BE2C (cell line): Measurements from ENCODE around the gene MRPL50. TPM values are rescaled to one million over a fixed set of nuclear protein-coding genes. Genes with fewer than 3 reads are reported as not detected.

ENCODE experiments used
- DNase-seq: peaks from one replicate; pipeline ENCODE4 v3.0.0-alpha.2; 2020
- H3K27me3 ChIP-seq: fragments of 250-450 bp; sonication (Bioruptor Pico); 2 replicates; pipeline ENCODE4 v1.5.1; 2020; ENCODE audit warnings: mild to moderate bottlenecking
- H3K36me3 ChIP-seq: fragments of 250-450 bp; sonication (Bioruptor Pico); 2 replicates; pipeline ENCODE4 v1.5.1; 2020; ENCODE audit warnings: mild to moderate bottlenecking
- H3K4me1 ChIP-seq: fragments of 250-450 bp; sonication (Bioruptor Pico); 2 replicates; pipeline ENCODE4 v1.5.1; 2020
- H3K4me3 ChIP-seq: 2 replicates; pipeline ENCODE4 v1.5.1; 2011; ENCODE audit warnings: low read depth, low read length
- H3K9me3 ChIP-seq: fragments of 250-450 bp; sonication (Bioruptor Pico); 2 replicates; pipeline ENCODE4 v1.5.1; 2020
- CTCF ChIP-seq: IDR thresholded peaks from 2 replicates; pipeline ENCODE4 v1.5.1; 2012; ENCODE audit warnings: mild to moderate bottlenecking, low read depth, low read length
- polyA plus RNA-seq: library from polyadenylated mRNA; unstranded; fragments of >200 nt; gene quantifications from one replicate; pipeline ENCODE4 v1.2.1, GENCODE V29; 2012; ENCODE audit warnings: low read depth, missing spikeins; ENCODE audit not compliant: insufficient read length, insufficient read depth

MRPL50 gene
- 17.1 TPM for polyA plus RNA-seq

GRCh38 chr9:101398068-101398929 lies at the start of gene MRPL50, which contains the start of gene ZNF189:
Gene MRPL50 (minus strand): TSS chr9:101398618. CDS start chr9:101398592, 26 bp downstream.
Gene ZNF189 (plus strand): TSS chr9:101398851. CDS start chr9:101399157, 306 bp downstream.
- TF ChIP-seq CTCF, result no peak
- peak within 1 kb of the TSS; percentile 96 for H3K4me3 ChIP-seq
- peaks cover 41% of the 10 kb centered on the region for H3K36me3 ChIP-seq
- no peaks in the 10 kb centered on the region for H3K9me3 ChIP-seq
- no peaks in the 10 kb centered on the region for H3K4me1 ChIP-seq
- no peaks in the 10 kb centered on the region for H3K27me3 ChIP-seq
- peak; percentile 97 for DNase-seq

GRCh38 chr9:101446732-101447131 lies 48.3 kb upstream of the MRPL50 start:
- Histone ChIP-seq H3K4me3 (no peak overlapping the region), H3K9me3 (no peaks in the 10 kb centered on the region), H3K4me1 (no peaks in the 10 kb centered on the region), H3K36me3 (no peaks in the 10 kb centered on the region), H3K27me3 (peaks cover 4% of the 10 kb centered on the region; the same call in 1 of the 2 replicates)
- TF ChIP-seq CTCF, result no peak
- DNase-seq, result no peak

- Histone ChIP-seq H3K27me3 (peaks cover 4% of the 10 kb centered on the region; the same call in 1 of the 2 replicates), H3K9me3 (no peaks in the 10 kb centered on the region), H3K4me1 (no peaks in the 10 kb centered on the region), H3K4me3 (no peak overlapping the region), H3K36me3 (no peaks in the 10 kb centered on the region)
- no peak for DNase-seq
- TF ChIP-seq CTCF, result no peak
Measured at GRCh38 chr9:101445353-101446029, 47.1 kb upstream of the MRPL50 start.

- Histone ChIP-seq H3K36me3 (no peaks in the 10 kb centered on the region), H3K4me1 (no peaks in the 10 kb centered on the region), H3K9me3 (no peaks in the 10 kb centered on the region), H3K4me3 (no peak overlapping the region), H3K27me3 (peaks cover 4% of the 10 kb centered on the region; the same call in 1 of the 2 replicates)
- no peak for DNase-seq
- no peak for TF ChIP-seq CTCF
Measured at GRCh38 chr9:101443364-101443771, 45.0 kb upstream of the MRPL50 start.

- Histone ChIP-seq H3K9me3 (no peaks in the 10 kb centered on the region), H3K36me3 (no peaks in the 10 kb centered on the region), H3K4me3 (no peak overlapping the region), H3K4me1 (no peaks in the 10 kb centered on the region), H3K27me3 (peaks cover 4% of the 10 kb centered on the region)
- no peak for TF ChIP-seq CTCF
- DNase-seq, result no peak
Measured at GRCh38 chr9:101442736-101443135, 44.3 kb upstream of the MRPL50 start.

GRCh38 chr9:101442318-101442717 lies 43.9 kb upstream of the MRPL50 start:
- Histone ChIP-seq H3K36me3 (no peaks in the 10 kb centered on the region), H3K4me3 (no peak overlapping the region), H3K4me1 (no peaks in the 10 kb centered on the region), H3K9me3 (no peaks in the 10 kb centered on the region), H3K27me3 (peaks cover 8% of the 10 kb centered on the region)
- DNase-seq, result no peak
- no peak for TF ChIP-seq CTCF
